SK-N-MC (cell line): ENCODE results near the gene TBC1D12.

Experiments
- EZH2 ChIP-seq: fragments of 200-600 bp; sonication (generic); IDR thresholded peaks from one replicate; pipeline ENCODE4 v1.6.1; 2017; ENCODE audit warnings: antibody characterized with exemption
- FOXP2 ChIP-seq: optimal IDR thresholded peaks from 2 replicates; pipeline ENCODE3; 2011; ENCODE audit warnings: mild to moderate bottlenecking, moderate library complexity; ENCODE audit not compliant: insufficient read depth; ENCODE audit errors: extremely low read length, control extremely low read depth
- POLR2AphosphoS5 ChIP-seq: IDR thresholded peaks from 2 replicates; pipeline ENCODE4 v1.6.1; 2012; ENCODE audit warnings: mild to moderate bottlenecking, low read depth, low read length, borderline replicate concordance

DNA sequence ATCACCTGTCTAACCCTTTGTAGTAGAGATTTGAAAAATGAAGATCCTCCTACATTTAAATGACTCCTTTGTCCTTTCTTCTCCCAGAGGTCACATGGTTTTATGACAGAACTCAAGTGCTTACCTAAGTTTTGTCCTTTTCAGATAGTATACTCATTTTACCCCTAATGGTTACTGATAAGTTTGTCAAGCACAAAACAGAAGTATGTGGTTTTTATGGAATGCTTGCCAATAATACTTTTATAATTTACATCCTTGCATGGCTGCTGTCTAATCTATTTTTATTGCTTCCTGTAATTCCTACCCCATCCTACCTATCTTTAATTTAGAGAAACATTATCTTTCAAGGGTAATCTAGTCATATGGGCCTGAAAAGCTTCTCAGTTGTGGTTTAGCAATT, 180.8 kb downstream of the TBC1D12 start:
- TF ChIP-seq FOXP2 (no peak), POLR2AphosphoS5 (no peak), EZH2 (no peak)
